HCT116 (cell line): ENCODE measurements around the gene STK35. TPM values are rescaled to one million over a fixed set of nuclear protein-coding genes. Genes with fewer than 3 reads are reported as not detected.

ENCODE experiments used
- ATAC-seq: fragments of 200-7000 bp; cut with Tn5 transposase; 2 replicates; pipeline ENCODE4 v1.9.1; 2020; ENCODE audit warnings: mild to moderate bottlenecking, moderate library complexity
- BruUV-seq: library from RNA; stranded (reverse); fragments of 400-500 nt; replicated peaks from 2 replicates; lab custom pipeline; 2021; lab: Mats Ljungman, UMichigan
- CTCF ChIA-PET: fragments of 300-600 bp; sonication (Branson Sonifier 250); formaldehyde crosslinking; loops from one replicate; lab custom pipeline; 2021; ENCODE audit warnings: antibody characterized with exemption; lab: Charles Lee
- POLR2A ChIA-PET: fragments of 300-600, 350-600 bp; sonication (Branson Sonifier 250); formaldehyde crosslinking; loops from one replicate; lab custom pipeline; 2021; ENCODE audit warnings: antibody characterized with exemption; lab: Charles Lee
- RAD21 ChIA-PET, 2 experiments: fragments of 300-600 bp; sonication (Branson Sonifier 250); formaldehyde crosslinking; loops; one replicate each; lab custom pipeline; 2023; ENCODE audit warnings: low total read pairs in 2 of 2; ENCODE audit not compliant: uncharacterized antibody in 2 of 2, unreplicated experiment in 2 of 2, low non-redundant PET in 1 of 2; lab: Charles Lee
- DNase-seq: peaks from one replicate; pipeline ENCODE4 v3.0.0-alpha.2; 2010; ENCODE audit warnings: low read depth, low spot score
- H2AFZ ChIP-seq: fragments of 200-600 bp; shearing (Covaris generic), sonication (generic); 2 replicates; pipeline ENCODE4 v1.6.1; 2017; ENCODE audit warnings: low read depth, mixed run types, mixed read lengths, antibody characterized with exemption, low read length; ENCODE audit not compliant: poor library complexity, severe bottlenecking
- H3K27ac ChIP-seq: 2 replicates; pipeline ENCODE4 v1.5.1; 2012; ENCODE audit warnings: low read depth, low read length
- H3K27me3 ChIP-seq: fragments of 200-600 bp; sonication (generic); 2 replicates; pipeline ENCODE4 v1.6.1; 2016; ENCODE audit warnings: mixed run types, low read length, mixed read lengths; ENCODE audit not compliant: insufficient read depth
- H3K36me3 ChIP-seq, 2 experiments: fragments of 200-500 bp in 1 of 2; fragments of 200-600 bp in 1 of 2; sonication (Bioruptor generic) in 1 of 2; sonication (generic) in 1 of 2; 2 replicates each; pipeline versions ENCODE4 v1.5.1 to v1.6.1; 2014 to 2016; ENCODE audit warnings: low read length in 2 of 2, inconsistent platforms in 1 of 2, mixed read lengths in 1 of 2, mixed run types in 1 of 2; ENCODE audit not compliant: insufficient read depth in 2 of 2, control insufficient read depth in 1 of 2
- H3K4me1 ChIP-seq, 2 experiments: fragments of 200-600 bp in 1 of 2; sonication (generic) in 1 of 2; 2 replicates each; pipeline versions ENCODE4 v1.5.1 to v1.6.1; 2012 to 2017; ENCODE audit warnings: low read length in 2 of 2, inconsistent platforms in 1 of 2, mild to moderate bottlenecking in 1 of 2, mixed read lengths in 1 of 2, mixed run types in 1 of 2, moderate library complexity in 1 of 2; ENCODE audit not compliant: insufficient read depth in 2 of 2, control insufficient read depth in 1 of 2
- H3K4me2 ChIP-seq: fragments of 200-600 bp; sonication (generic); 2 replicates; pipeline ENCODE4 v1.6.1; 2017; ENCODE audit warnings: mixed run types, low read length, mixed read lengths
- H3K4me3 ChIP-seq, 2 experiments: fragments of 200-600 bp in 1 of 2; sonication (generic) in 1 of 2; replicated peaks in 1 of 2; 2 replicates each; pipeline ENCODE4 v1.5.1; 2011 to 2016; ENCODE audit warnings: low read length in 2 of 2, control low read depth in 1 of 2, low read depth in 1 of 2, mild to moderate bottlenecking in 1 of 2, mixed read lengths in 1 of 2, mixed run types in 1 of 2
- H3K79me2 ChIP-seq: fragments of 200-600 bp; sonication (generic); 2 replicates; pipeline ENCODE4 v1.6.1; 2017; ENCODE audit warnings: mild to moderate bottlenecking, mixed run types, low read length, moderate library complexity, mixed read lengths; ENCODE audit not compliant: insufficient read depth
- H3K9ac ChIP-seq: fragments of 200-600 bp; sonication (generic); 2 replicates; pipeline ENCODE4 v1.6.1; 2016; ENCODE audit warnings: low read length, mixed read lengths
- H3K9me2 ChIP-seq: fragments of 200-600 bp; sonication (generic), shearing (Covaris generic); 2 replicates; pipeline ENCODE4 v1.6.1; 2017; ENCODE audit warnings: mixed run types, mild to moderate bottlenecking, moderate library complexity; ENCODE audit not compliant: insufficient read depth
- H3K9me3 ChIP-seq, 2 experiments: fragments of 200-500 bp in 1 of 2; fragments of 200-600 bp in 1 of 2; sonication (Bioruptor generic) in 1 of 2; sonication (generic) in 1 of 2; 2 replicates each; pipeline ENCODE4 v1.6.1; 2014 to 2017; ENCODE audit warnings: low read length in 2 of 2, mixed read lengths in 2 of 2, inconsistent platforms in 1 of 2, low read depth in 1 of 2, mild to moderate bottlenecking in 1 of 2, mixed run types in 1 of 2, moderate library complexity in 1 of 2; ENCODE audit not compliant: control insufficient read depth in 1 of 2, insufficient read depth in 1 of 2
- H4K20me1 ChIP-seq: fragments of 200-600 bp; sonication (generic), shearing (Covaris generic); 2 replicates; pipeline ENCODE4 v1.6.1; 2017; ENCODE audit warnings: mixed run types, mild to moderate bottlenecking, moderate library complexity; ENCODE audit not compliant: insufficient read depth
- CBX3 ChIP-seq: IDR thresholded peaks from 2 replicates; pipeline ENCODE4 v1.6.1; 2012; ENCODE audit warnings: low read depth
- EZH2phosphoT487 ChIP-seq: fragments of 200-600 bp; IDR thresholded peaks from 2 replicates; pipeline ENCODE4 v1.6.1; 2018; ENCODE audit warnings: antibody characterized with exemption, borderline replicate concordance
- FOSL1 ChIP-seq: IDR thresholded peaks from 2 replicates; pipeline ENCODE4 v1.6.1; 2012; ENCODE audit warnings: low read depth
- POLR2A ChIP-seq: IDR thresholded peaks from 2 replicates; pipeline ENCODE4 v1.7.0; 2011; ENCODE audit warnings: borderline replicate concordance; ENCODE audit not compliant: insufficient read depth, insufficient read length; ENCODE audit errors: extremely low read depth
- POLR2AphosphoS5 ChIP-seq: IDR thresholded peaks from 2 replicates; pipeline ENCODE4 v1.6.1; 2011; ENCODE audit warnings: mild to moderate bottlenecking, low read depth, low read length, moderate library complexity
- RAD21 ChIP-seq: IDR thresholded peaks from 2 replicates; pipeline ENCODE4 v1.6.1; 2012; ENCODE audit warnings: low read depth, mild to moderate bottlenecking
- SIN3A ChIP-seq: IDR thresholded peaks from 2 replicates; pipeline ENCODE4 v1.6.1; 2012; ENCODE audit warnings: low read depth
- SP1 ChIP-seq: IDR thresholded peaks from 2 replicates; pipeline ENCODE4 v1.6.1; 2012; ENCODE audit warnings: low read depth
- SRF ChIP-seq: IDR thresholded peaks from 2 replicates; pipeline ENCODE4 v1.6.1; 2012; ENCODE audit warnings: low read depth
- YY1 ChIP-seq: IDR thresholded peaks from 2 replicates; pipeline ENCODE4 v1.6.1; 2011; ENCODE audit warnings: low read length, low read depth, moderate library complexity, mild to moderate bottlenecking; ENCODE audit not compliant: insufficient replicate concordance; ENCODE audit errors: extremely low read depth
- ZFX ChIP-seq: fragments of 450-650 bp; IDR thresholded peaks from 2 replicates; pipeline ENCODE4 v1.6.1; 2017
- intact Hi-C: fragments of 100-400 bp; cut with micrococcal nuclease; formaldehyde crosslinking; loops from 2 replicates; pipeline ENCODE4 v1.10.0; 2022
- total RNA-seq: library from RNA; stranded (reverse); gene quantifications from one replicate; pipeline ENCODE4 v1.2.1, GENCODE V29; 2021; ENCODE audit not compliant: unreplicated experiment
- TF ChIP-seq, protein P1 (sequence below), 3 experiments: fragments of 200-600 bp in 1 of 3; sonication (generic) in 1 of 3; IDR thresholded peaks in 2 of 3; conservative IDR thresholded peaks in 1 of 3; 2 replicates each; pipeline ENCODE4 v1.5.1; 2012 to 2017; ENCODE audit warnings: low read depth in 2 of 3, low read length in 2 of 3, antibody characterized with exemption in 1 of 3, borderline replicate concordance in 1 of 3, control low read depth in 1 of 3, mild to moderate bottlenecking in 1 of 3, mixed read lengths in 1 of 3, mixed run types in 1 of 3, moderate library complexity in 1 of 3; ENCODE audit not compliant: insufficient read depth in 1 of 3
- TF ChIP-seq, protein P2 (sequence below): IDR thresholded peaks from 2 replicates; pipeline ENCODE4 v1.6.1; 2012
- TF ChIP-seq, protein P3 (sequence below): IDR thresholded peaks from 2 replicates; pipeline ENCODE4 v1.6.1; 2011; ENCODE audit warnings: mild to moderate bottlenecking, low read length, moderate library complexity; ENCODE audit not compliant: insufficient replicate concordance; ENCODE audit errors: extremely low read depth

The STK35 gene
- total RNA-seq, 1 experiment from 2014 or later: 32.8 TPM

DNA sequence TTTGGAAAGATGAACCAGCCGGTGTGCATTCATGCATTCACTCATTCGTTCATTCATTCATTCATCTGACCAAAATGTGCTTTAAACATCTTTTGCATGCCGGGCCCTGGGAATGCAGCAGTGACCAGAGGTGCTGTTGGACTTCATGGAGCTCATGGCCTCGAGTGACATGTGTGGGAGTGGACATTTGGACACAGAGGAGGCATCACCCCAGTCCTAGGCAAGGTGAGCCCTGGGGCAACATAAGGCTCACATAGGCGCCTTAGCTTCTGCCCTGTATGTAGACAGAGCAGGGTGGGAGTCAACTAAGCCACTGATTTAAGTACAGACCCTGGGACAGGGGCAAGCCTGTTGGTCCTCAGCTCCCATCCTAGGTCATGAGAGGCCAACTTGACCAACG is 71.6 kb downstream of the STK35 start:
- Histone ChIP-seq H3K36me3 (no peaks in the 10 kb centered on the region), H3K9me2 (no peaks in the 10 kb centered on the region), H3K79me2 (no peaks in the 10 kb centered on the region), H3K9ac (no peak overlapping the region), H4K20me1 (no peaks in the 10 kb centered on the region), H3K4me1 (peaks cover 0 to 2% of the 10 kb centered on the region in 2 experiments; a peak in 1 of 4 replicates), H3K9me3 (no peaks in the 10 kb centered on the region), H3K4me3 (no peak overlapping the region), H3K27me3 (peaks cover 18% of the 10 kb centered on the region; the same call in 1 of the 2 replicates), H3K4me2 (no peak overlapping the region), H3K27ac (no peak overlapping the region), H2AFZ (no peak overlapping the region)
- POLR2A ChIA-PET: no interaction called here
- TF ChIP-seq EZH2phosphoT487 (no peak), SIN3A (no peak), SP1 (no peak), POLR2AphosphoS5 (no peak), FOSL1 (no peak), ZFX (no peak), SRF (no peak), CBX3 (no peak), YY1 (no peak), RAD21 (no peak), POLR2A (no peak)
- TF ChIP-seq, protein P1, sequence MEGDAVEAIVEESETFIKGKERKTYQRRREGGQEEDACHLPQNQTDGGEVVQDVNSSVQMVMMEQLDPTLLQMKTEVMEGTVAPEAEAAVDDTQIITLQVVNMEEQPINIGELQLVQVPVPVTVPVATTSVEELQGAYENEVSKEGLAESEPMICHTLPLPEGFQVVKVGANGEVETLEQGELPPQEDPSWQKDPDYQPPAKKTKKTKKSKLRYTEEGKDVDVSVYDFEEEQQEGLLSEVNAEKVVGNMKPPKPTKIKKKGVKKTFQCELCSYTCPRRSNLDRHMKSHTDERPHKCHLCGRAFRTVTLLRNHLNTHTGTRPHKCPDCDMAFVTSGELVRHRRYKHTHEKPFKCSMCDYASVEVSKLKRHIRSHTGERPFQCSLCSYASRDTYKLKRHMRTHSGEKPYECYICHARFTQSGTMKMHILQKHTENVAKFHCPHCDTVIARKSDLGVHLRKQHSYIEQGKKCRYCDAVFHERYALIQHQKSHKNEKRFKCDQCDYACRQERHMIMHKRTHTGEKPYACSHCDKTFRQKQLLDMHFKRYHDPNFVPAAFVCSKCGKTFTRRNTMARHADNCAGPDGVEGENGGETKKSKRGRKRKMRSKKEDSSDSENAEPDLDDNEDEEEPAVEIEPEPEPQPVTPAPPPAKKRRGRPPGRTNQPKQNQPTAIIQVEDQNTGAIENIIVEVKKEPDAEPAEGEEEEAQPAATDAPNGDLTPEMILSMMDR (IDR thresholded peaks at IDR 0.05 in 2 of 3, conservative IDR thresholded peaks at IDR 0.05 in 1 of 3; ENCODE audit: borderline replicate concordance in 1 of 3, insufficient read depth in 1 of 3, low read depth in 2 of 3, low read length in 2 of 3): no peak
- TF ChIP-seq, protein P2, sequence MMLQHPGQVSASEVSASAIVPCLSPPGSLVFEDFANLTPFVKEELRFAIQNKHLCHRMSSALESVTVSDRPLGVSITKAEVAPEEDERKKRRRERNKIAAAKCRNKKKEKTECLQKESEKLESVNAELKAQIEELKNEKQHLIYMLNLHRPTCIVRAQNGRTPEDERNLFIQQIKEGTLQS: no peak
- TF ChIP-seq, protein P3, sequence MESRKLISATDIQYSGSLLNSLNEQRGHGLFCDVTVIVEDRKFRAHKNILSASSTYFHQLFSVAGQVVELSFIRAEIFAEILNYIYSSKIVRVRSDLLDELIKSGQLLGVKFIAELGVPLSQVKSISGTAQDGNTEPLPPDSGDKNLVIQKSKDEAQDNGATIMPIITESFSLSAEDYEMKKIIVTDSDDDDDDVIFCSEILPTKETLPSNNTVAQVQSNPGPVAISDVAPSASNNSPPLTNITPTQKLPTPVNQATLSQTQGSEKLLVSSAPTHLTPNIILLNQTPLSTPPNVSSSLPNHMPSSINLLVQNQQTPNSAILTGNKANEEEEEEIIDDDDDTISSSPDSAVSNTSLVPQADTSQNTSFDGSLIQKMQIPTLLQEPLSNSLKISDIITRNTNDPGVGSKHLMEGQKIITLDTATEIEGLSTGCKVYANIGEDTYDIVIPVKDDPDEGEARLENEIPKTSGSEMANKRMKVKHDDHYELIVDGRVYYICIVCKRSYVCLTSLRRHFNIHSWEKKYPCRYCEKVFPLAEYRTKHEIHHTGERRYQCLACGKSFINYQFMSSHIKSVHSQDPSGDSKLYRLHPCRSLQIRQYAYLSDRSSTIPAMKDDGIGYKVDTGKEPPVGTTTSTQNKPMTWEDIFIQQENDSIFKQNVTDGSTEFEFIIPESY: no peak
- DNase-seq (no peak), ATAC-seq (no peak)
- RAD21 ChIA-PET: interaction anchor here (0.5 to 1.4 kb wide), 4 partner anchors 82 to 396 kb away, joined by 3 to 12 read pairs (median 6); no protein-coding TSS in a partner anchor
- BruUV-seq: no TSS peak
- intact Hi-C loops: loop anchor here (5.0 kb wide), 1 partner anchor 71 kb away; the partner anchor contains the start of gene STK35
- CTCF ChIA-PET: interaction anchor here (0.6 to 3.1 kb wide), 24 partner anchors 10 to 408 kb away, joined by 3 to 46 read pairs (median 5); no protein-coding TSS in a partner anchor
